Central memory CD8-positive, alpha-beta T cell (primary cell): ENCODE results near the gene GFI1.

Source experiments
- ATAC-seq: fragments of 150-1000 bp; cut with Tn5 transposase; replicated peaks from 2 replicates; pipeline ENCODE4 v1.10.0; 2022; ENCODE audit warnings: mild to moderate bottlenecking, moderate FRiP score, moderate number of reproducible peaks; ENCODE audit not compliant: poor library complexity, severe bottlenecking; ENCODE audit errors: extremely low read depth
- DNase-seq, 2 donors: peaks; one replicate each; pipeline ENCODE4 v3.0.0; 2021; ENCODE audit warnings: low spot score in 2 of 2
- H3K27ac Mint-ChIP-seq: one replicate; pipeline ENCODE4 v1.8.0; 2022; ENCODE audit warnings: low read depth, mild to moderate bottlenecking, moderate library complexity, mixed read lengths
- H3K27me3 Mint-ChIP-seq: one replicate; pipeline ENCODE4 v1.8.0; 2022; ENCODE audit warnings: mixed read lengths
- H3K36me3 Mint-ChIP-seq: one replicate; pipeline ENCODE4 v1.8.0; 2022; ENCODE audit warnings: mild to moderate bottlenecking, moderate library complexity, mixed read lengths; ENCODE audit not compliant: insufficient read depth
- H3K4me1 Mint-ChIP-seq: one replicate; pipeline ENCODE4 v1.8.0; 2022; ENCODE audit warnings: mixed read lengths
- H3K4me3 Mint-ChIP-seq: one replicate; pipeline ENCODE4 v1.8.0; 2022; ENCODE audit warnings: mild to moderate bottlenecking, moderate library complexity, mixed read lengths
- H3K9me3 Mint-ChIP-seq: one replicate; pipeline ENCODE4 v1.8.0; 2022; ENCODE audit warnings: mixed read lengths

GFI1 gene

DNA sequence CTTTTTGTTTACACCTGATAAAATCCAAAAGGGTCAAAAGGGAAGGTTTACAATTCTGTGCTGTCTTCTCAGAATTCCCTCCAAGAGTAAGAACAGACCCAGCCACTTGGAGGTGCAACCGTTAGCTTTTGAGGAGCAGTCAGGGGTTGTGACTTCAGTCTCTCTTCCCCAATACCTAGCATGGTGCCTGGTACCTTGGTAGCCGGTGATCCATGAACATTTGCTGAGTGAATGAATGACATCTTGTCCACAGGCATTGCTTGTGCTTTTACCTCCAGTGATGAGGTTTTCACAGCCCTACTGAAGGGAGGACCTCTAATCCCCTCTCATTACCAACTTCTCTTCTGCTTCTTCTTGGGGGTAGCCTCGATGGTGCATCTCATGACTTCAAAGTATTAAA, 11.7 kb downstream of the GFI1 start:
- Mint-ChIP-seq H3K36me3 (peaks cover 27% of the 10 kb centered on the region), H3K27ac (peak overlapping the region; percentile 92), H3K4me3 (no peak overlapping the region), H3K4me1 (peaks cover 51% of the 10 kb centered on the region), H3K27me3 (no peaks in the 10 kb centered on the region), H3K9me3 (no peaks in the 10 kb centered on the region)
- ATAC-seq (no peak), DNase-seq (no peak)

GRCh38 chr1:92473781-92474495, 12.8 kb downstream of the GFI1 start:
- H3K4me1 Mint-ChIP-seq, result peaks cover 40% of the 10 kb centered on the region
- H3K9me3 Mint-ChIP-seq, result no peaks in the 10 kb centered on the region
- no peaks in the 10 kb centered on the region for H3K27me3 Mint-ChIP-seq
- peaks cover 18% of the 10 kb centered on the region for H3K36me3 Mint-ChIP-seq
- no peak for ATAC-seq
- peak overlapping the region; percentile 92 for H3K27ac Mint-ChIP-seq
- no peak for DNase-seq
- peak overlapping the region; percentile 8 for H3K4me3 Mint-ChIP-seq

DNA sequence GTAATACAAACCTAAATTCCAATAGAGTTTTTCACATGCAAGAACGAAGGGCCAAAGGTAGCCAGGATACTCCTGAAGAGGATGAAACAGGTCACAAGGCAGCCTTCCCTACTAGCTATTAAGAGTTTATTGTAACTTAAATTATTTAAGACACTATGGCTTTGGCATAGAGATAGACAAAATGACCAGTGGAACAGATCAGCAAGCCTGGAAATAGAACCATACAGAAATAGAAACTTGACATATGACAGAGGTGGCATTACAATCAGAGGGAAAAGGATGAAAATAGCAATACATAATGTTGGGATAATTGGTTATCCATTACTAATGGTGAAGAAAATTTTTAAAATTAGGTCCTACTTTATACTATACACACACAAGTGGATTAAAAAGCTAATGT, 16.5 kb downstream of the GFI1 start:
- peaks cover 1% of the 10 kb centered on the region for H3K36me3 Mint-ChIP-seq
- no peak overlapping the region for H3K27ac Mint-ChIP-seq
- H3K4me1 Mint-ChIP-seq, result peaks cover 34% of the 10 kb centered on the region
- no peak for ATAC-seq
- no peak overlapping the region for H3K4me3 Mint-ChIP-seq
- DNase-seq, result no peak
- no peaks in the 10 kb centered on the region for H3K27me3 Mint-ChIP-seq
- no peaks in the 10 kb centered on the region for H3K9me3 Mint-ChIP-seq

- DNase-seq (no peak), ATAC-seq (no peak)
- Mint-ChIP-seq H3K9me3 (no peaks in the 10 kb centered on the region), H3K27me3 (no peaks in the 10 kb centered on the region), H3K4me3 (no peak overlapping the region), H3K27ac (no peak overlapping the region), H3K36me3 (no peaks in the 10 kb centered on the region), H3K4me1 (peaks cover 35% of the 10 kb centered on the region)
Measured at GRCh38 chr1:92466683-92467352, 19.9 kb downstream of the GFI1 start.

DNA sequence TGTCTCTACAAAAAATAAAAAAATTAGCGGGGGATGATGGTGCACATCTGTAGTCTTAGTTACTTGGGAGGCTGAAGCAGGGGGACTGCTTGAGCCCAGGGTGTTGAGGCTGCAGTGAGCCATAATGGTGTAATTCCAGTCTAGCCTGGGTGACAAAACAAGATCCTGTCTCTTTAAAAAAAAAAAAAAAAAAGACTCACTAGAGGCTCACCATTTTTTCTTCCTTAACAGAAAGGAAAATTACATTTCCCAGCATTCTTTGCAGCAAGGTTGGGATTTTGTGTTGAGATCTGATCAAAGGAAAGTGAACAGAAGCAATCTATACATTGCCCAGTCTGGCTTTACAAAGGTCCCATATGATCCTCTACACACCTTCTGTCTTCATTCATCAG, 21.5 kb downstream of the GFI1 start:
- H3K36me3 Mint-ChIP-seq, result no peaks in the 10 kb centered on the region
- no peaks in the 10 kb centered on the region for H3K9me3 Mint-ChIP-seq
- H3K27me3 Mint-ChIP-seq, result no peaks in the 10 kb centered on the region
- ATAC-seq (no peak), DNase-seq (no peak)
- H3K4me1 Mint-ChIP-seq, result peaks cover 39% of the 10 kb centered on the region
- H3K4me3 Mint-ChIP-seq, result no peak overlapping the region
- H3K27ac Mint-ChIP-seq, result peak overlapping the region; percentile 52

- H3K27ac Mint-ChIP-seq, result peak overlapping the region; percentile 52
- DNase-seq (no peak), ATAC-seq (no peak)
- H3K36me3 Mint-ChIP-seq, result no peaks in the 10 kb centered on the region
- H3K27me3 Mint-ChIP-seq, result no peaks in the 10 kb centered on the region
- no peaks in the 10 kb centered on the region for H3K9me3 Mint-ChIP-seq
- no peak overlapping the region for H3K4me3 Mint-ChIP-seq
- H3K4me1 Mint-ChIP-seq, result peaks cover 43% of the 10 kb centered on the region
Measured at GRCh38 chr1:92464588-92465255, 22.0 kb downstream of the GFI1 start.

GRCh38 chr1:92461364-92462097, 25.2 kb downstream of the GFI1 start:
- no peak for DNase-seq
- Mint-ChIP-seq H3K9me3 (no peaks in the 10 kb centered on the region), H3K4me1 (peaks cover 38% of the 10 kb centered on the region), H3K27me3 (no peaks in the 10 kb centered on the region), H3K27ac (peak overlapping the region; percentile 77), H3K4me3 (no peak overlapping the region), H3K36me3 (no peaks in the 10 kb centered on the region)
- ATAC-seq, result no peak

DNA sequence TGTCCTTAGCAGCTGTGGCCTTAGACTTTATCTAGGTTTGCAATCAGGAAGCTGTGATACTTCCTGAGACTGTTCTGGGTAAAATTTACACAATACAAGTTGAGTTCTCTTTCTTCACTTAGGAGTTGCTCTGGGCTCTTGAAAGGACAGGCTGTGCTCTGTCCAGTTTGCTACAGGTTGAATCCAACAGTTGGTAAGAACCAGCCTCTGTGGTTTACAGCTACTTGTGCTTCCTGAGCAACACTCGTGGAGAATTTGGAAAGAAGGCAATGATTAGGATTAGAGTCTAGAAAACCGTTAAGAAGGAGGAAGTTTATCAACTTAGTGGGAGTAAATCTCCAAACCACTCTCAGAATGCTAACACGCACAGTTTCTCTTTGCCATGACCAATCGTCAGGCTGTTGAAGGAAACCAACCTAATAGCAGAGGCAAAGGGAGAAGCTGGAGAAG, 26.8 kb downstream of the GFI1 start:
- peak overlapping the region; percentile 35 for H3K4me3 Mint-ChIP-seq
- ATAC-seq, result no peak

DNA sequence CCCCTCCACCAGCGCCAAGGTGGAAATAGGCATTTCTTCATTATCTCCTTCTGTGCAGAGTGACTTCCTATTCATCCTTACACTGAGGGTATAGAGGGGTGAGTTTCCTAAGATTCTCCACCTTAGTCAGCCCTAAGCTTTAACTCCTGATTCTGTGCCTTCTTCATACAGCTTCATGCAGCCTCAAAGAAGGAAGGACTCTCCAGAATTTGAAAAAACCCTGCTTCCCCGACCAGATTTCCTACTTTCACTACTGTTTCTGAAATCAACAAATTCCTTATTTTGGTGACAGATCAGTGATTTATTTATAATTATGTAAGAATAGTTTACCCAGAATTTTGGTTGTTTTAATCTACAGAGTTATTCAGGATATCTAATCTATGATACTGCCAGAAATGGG, 28.6 kb downstream of the GFI1 start:
- DNase-seq, result no peak
- no peak overlapping the region for H3K27ac Mint-ChIP-seq
- no peaks in the 10 kb centered on the region for H3K9me3 Mint-ChIP-seq
- no peak for ATAC-seq
- no peaks in the 10 kb centered on the region for H3K36me3 Mint-ChIP-seq
- no peaks in the 10 kb centered on the region for H3K27me3 Mint-ChIP-seq
- peaks cover 17% of the 10 kb centered on the region for H3K4me1 Mint-ChIP-seq
- H3K4me3 Mint-ChIP-seq, result no peak overlapping the region

More for the DNA sequence above, 26.8 kb downstream of the GFI1 start:
- no peaks in the 10 kb centered on the region for H3K9me3 Mint-ChIP-seq
- H3K4me1 Mint-ChIP-seq, result peaks cover 29% of the 10 kb centered on the region
- no peak for DNase-seq
- H3K27ac Mint-ChIP-seq, result peak overlapping the region; percentile 74
- no peaks in the 10 kb centered on the region for H3K27me3 Mint-ChIP-seq
- H3K36me3 Mint-ChIP-seq, result no peaks in the 10 kb centered on the region

GRCh38 chr1:92447976-92448375, 38.7 kb downstream of the GFI1 start:
- H3K4me1 Mint-ChIP-seq, result no peaks in the 10 kb centered on the region
- H3K36me3 Mint-ChIP-seq, result peaks cover 2% of the 10 kb centered on the region
- H3K4me3 Mint-ChIP-seq, result no peak overlapping the region
- peak overlapping the region; percentile 37 for H3K27ac Mint-ChIP-seq
- ATAC-seq (no peak), DNase-seq (no peak)
- H3K9me3 Mint-ChIP-seq, result no peaks in the 10 kb centered on the region
- no peaks in the 10 kb centered on the region for H3K27me3 Mint-ChIP-seq

DNA sequence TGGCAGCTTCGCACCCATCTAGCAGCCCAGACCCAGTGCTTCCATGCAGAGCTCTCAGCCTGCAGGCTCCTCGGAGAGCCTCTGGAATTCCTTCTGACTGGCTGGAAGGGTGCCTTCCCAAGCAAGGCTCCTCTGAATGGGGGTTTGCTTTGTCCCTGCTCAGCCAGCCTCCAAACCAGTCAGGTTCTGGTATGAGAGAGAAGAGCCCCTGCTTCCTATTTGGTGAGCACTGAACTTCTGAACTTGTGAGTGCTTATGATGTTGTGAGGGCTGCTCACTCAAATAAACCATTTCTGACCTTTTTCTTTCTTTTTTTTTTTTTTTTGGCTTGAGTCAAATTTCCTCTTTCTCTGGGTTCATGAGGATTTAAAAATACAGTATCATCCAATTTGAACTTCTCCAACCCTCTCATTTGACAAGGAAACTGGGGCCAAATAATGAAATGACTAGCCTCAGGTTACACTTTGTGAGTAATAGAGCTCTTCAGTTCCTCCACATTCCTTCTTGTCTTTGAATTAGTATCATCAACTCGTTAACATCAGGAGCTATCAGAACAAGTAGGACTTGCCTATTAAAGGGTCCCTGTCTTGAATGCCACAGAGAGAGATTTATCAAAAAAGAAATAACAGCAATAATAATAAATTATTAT, 39.6 kb downstream of the GFI1 start:
- Mint-ChIP-seq H3K27me3 (no peaks in the 10 kb centered on the region), H3K36me3 (peaks cover 2% of the 10 kb centered on the region), H3K27ac (no peak overlapping the region), H3K4me3 (no peak overlapping the region), H3K9me3 (no peaks in the 10 kb centered on the region), H3K4me1 (no peaks in the 10 kb centered on the region)
- DNase-seq (no peak), ATAC-seq (no peak)

- Mint-ChIP-seq H3K9me3 (no peaks in the 10 kb centered on the region), H3K27ac (no peak overlapping the region), H3K27me3 (no peaks in the 10 kb centered on the region), H3K4me1 (no peaks in the 10 kb centered on the region), H3K36me3 (peaks cover 2% of the 10 kb centered on the region), H3K4me3 (no peak overlapping the region)
- no peak for DNase-seq
- no peak for ATAC-seq
Measured at GRCh38 chr1:92446546-92446945, 40.2 kb downstream of the GFI1 start.
